Tibial nerve (tissue), 4 donors: ENCODE data around the gene SCGB1C2. TPM values are rescaled to one million over a fixed set of nuclear protein-coding genes. Genes with fewer than 3 reads are reported as not detected.

Source experiments
- DNase-seq, 2 donors: peaks; one replicate each; pipeline ENCODE4 v3.0.0-alpha.2; 2019; ENCODE audit warnings: low spot score in 2 of 2
- H3K27ac ChIP-seq, 4 donors: fragments of 200-600 bp; sonication (generic) in 3 of 4; one replicate each; pipeline ENCODE4 v1.5.1; 2017 to 2019; ENCODE audit warnings: mild to moderate bottlenecking in 1 of 4
- H3K27me3 ChIP-seq, 2 donors: fragments of 200-600 bp; sonication (generic) in 1 of 2; one replicate each; pipeline versions ENCODE4 v1.5.1 to v1.6.0; 2017 to 2019
- H3K36me3 ChIP-seq, 3 donors: fragments of 200-600 bp; sonication (generic); one replicate each; pipeline ENCODE4 v1.5.1; 2018 to 2019
- H3K4me1 ChIP-seq, 4 donors: fragments of 200-600 bp; sonication (generic) in 3 of 4; one replicate each; pipeline ENCODE4 v1.5.1; 2017 to 2019
- H3K4me3 ChIP-seq, 4 donors: fragments of 200-600 bp; sonication (generic) in 3 of 4; one replicate each; pipeline ENCODE4 v1.5.1; 2017 to 2019; ENCODE audit warnings: mild to moderate bottlenecking in 1 of 4, moderate library complexity in 1 of 4
- H3K9me3 ChIP-seq, 4 donors: fragments of 200-600 bp; sonication (generic) in 3 of 4; one replicate each; pipeline ENCODE4 v1.5.1; 2017 to 2019
- CTCF ChIP-seq, 5 experiments: fragments of 200-600 bp in 3 of 5; fragments of 450-650 bp in 2 of 5; sonication (generic) in 3 of 5; IDR thresholded peaks; one replicate each; pipeline ENCODE4 v1.5.1; 2016 to 2019; ENCODE audit warnings: antibody characterized with exemption in 5 of 5, mild to moderate bottlenecking in 3 of 5, moderate library complexity in 2 of 5
- EP300 ChIP-seq, 2 donors: sonication (generic); formaldehyde crosslinking; IDR thresholded peaks; one replicate each; pipeline ENCODE4 v1.6.1; 2017; ENCODE audit warnings: antibody characterized with exemption in 2 of 2, mild to moderate bottlenecking in 1 of 2
- POLR2A ChIP-seq, 2 donors: fragments of 450-650 bp; IDR thresholded peaks; one replicate each; pipeline ENCODE4 v1.6.1; 2017; ENCODE audit warnings: antibody characterized with exemption in 2 of 2, mild to moderate bottlenecking in 2 of 2, moderate library complexity in 2 of 2
- WGBS, 2 donors: methylation state at CpG; one replicate each; pipeline ENCODE4 v1.1.5; 2018; 5-methylcytosine and 5-hydroxymethylcytosine counted together
- total RNA-seq, 4 donors: library from RNA; depleted of rRNA; stranded (reverse); fragments of >200 nt; gene quantifications; one replicate each; pipeline ENCODE4 v1.1.0, GENCODE V29; 2016

Gene SCGB1C2
- total RNA-seq, 4 donors from 2014 or later: not detected

DNA sequence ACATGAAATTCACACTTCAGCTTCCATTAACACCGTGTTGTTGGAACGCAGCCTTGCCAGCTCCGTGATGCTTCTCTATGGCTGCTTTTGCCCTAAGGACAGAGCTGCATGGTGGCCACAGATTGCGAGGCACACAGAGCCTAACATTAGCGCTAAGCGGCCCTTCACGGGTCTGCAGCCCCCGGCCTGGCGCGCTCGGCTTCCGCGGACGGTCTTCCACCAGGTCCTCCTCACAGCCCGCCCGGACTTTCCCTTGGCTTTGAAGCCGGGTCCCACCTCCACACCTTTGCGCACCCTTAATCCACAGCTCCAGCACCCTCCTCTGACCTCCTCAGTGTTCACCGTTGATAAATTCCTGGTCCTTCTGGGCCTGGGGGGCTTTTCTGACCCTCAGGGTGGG, 19.6 kb downstream of the SCGB1C2 start:
- TF ChIP-seq CTCF (IDR thresholded peaks at IDR 0.05) (no peak), POLR2A (IDR thresholded peaks at IDR 0.05) (no peak), EP300 (IDR thresholded peaks at IDR 0.05) (no peak)
- WGBS, 2 donors: 85 to 92% methylated on average over 19 of the region's 19 CpGs
- Histone ChIP-seq H3K4me1 (no peaks in the 10 kb centered on the region), H3K27ac (no peak overlapping the region), H3K36me3 (no peaks in the 10 kb centered on the region), H3K9me3 (no peaks in the 10 kb centered on the region), H3K27me3 (no peaks in the 10 kb centered on the region), H3K4me3 (no peak overlapping the region)
- no peak for DNase-seq

DNA sequence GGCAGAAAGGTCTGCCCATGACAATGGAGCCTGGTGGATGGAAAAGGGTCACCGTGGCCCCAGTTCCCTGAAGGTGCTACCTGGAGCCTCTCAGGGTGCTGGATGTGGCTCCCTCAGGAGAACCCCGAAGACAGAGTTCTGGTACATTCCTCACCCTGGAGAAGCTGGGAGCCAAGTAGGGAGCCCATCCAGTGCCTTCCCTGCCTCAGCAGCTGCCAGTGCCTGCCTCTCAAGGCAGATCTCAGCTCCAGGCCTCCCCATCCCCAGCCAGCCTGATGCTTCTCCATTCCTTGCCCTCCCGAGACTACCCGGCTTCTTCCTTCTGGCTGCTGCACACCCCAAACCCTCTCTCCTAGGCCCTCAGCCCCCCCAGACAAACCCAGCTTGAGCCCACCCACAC, 20.5 kb downstream of the SCGB1C2 start:
- no peaks in the 10 kb centered on the region for H3K9me3 ChIP-seq
- 87 to 90% methylated on average over 4 of the region's 4 CpGs for WGBS, 2 donors
- H3K27me3 ChIP-seq: no peaks in the 10 kb centered on the region
- DNase-seq: no peak
- no peak overlapping the region for H3K4me3 ChIP-seq
- TF ChIP-seq CTCF (IDR thresholded peaks at IDR 0.05) (no peak), EP300 (IDR thresholded peaks at IDR 0.05) (no peak), POLR2A (IDR thresholded peaks at IDR 0.05) (no peak)
- H3K36me3 ChIP-seq: no peaks in the 10 kb centered on the region
- no peaks in the 10 kb centered on the region for H3K4me1 ChIP-seq
- H3K27ac ChIP-seq: no peak overlapping the region

DNA sequence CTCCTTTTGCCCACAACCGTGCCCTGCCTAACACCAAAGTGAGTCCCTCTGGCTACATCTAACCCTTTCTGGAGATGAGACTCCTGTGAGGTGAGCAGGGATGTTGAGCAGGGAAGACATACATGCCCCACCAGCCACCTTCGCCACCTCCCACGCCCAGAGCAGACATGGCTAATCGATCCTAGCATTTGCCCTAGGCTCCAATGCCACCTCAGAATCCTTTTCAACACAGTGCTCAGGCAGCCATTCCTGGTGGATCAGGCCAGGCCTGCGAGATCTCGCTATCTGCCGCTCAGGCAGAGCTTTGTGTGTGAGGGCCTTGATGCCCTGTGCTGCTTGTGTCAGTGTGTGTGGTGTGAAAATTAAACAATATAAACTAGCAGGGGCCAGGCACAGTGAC, 21.0 kb downstream of the SCGB1C2 start:
- no peak overlapping the region for H3K27ac ChIP-seq
- 94 to 95% methylated on average over 7 of the region's 7 CpGs for WGBS, 2 donors
- H3K27me3 ChIP-seq: no peaks in the 10 kb centered on the region
- no peak for TF ChIP-seq CTCF (IDR thresholded peaks at IDR 0.05)
- TF ChIP-seq POLR2A (IDR thresholded peaks at IDR 0.05): no peak
- no peaks in the 10 kb centered on the region for H3K4me1 ChIP-seq
- DNase-seq: no peak
- no peak overlapping the region for H3K4me3 ChIP-seq
- no peaks in the 10 kb centered on the region for H3K9me3 ChIP-seq
- no peaks in the 10 kb centered on the region for H3K36me3 ChIP-seq

DNA sequence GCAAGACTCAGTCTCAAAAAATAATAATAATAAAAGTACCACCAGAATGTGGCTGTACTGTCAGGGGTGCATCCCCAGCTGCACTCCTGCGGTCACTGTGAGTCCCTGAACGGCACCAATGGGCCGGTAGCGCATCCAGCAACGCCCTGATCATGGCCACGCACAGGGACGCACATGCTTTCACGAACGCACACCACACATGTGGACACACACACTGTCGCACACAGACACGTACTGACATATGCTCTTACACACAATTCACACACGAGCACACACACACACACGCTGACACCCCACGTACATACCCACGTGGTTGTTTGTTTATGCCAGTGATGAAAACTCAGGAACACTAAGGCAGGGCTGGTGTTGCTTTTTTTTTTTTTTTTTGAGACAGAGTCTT, 22.2 kb downstream of the SCGB1C2 start:
- Histone ChIP-seq H3K36me3 (no peaks in the 10 kb centered on the region), H3K4me1 (no peaks in the 10 kb centered on the region), H3K27ac (no peak overlapping the region), H3K27me3 (no peaks in the 10 kb centered on the region), H3K4me3 (no peak overlapping the region), H3K9me3 (no peaks in the 10 kb centered on the region)
- 92 to 93% methylated on average over 15 of the region's 15 CpGs for WGBS, 2 donors
- no peak for DNase-seq
- TF ChIP-seq CTCF (IDR thresholded peaks at IDR 0.05): no peak
- TF ChIP-seq POLR2A (IDR thresholded peaks at IDR 0.05): no peak
- no peak for TF ChIP-seq EP300 (IDR thresholded peaks at IDR 0.05)

DNA sequence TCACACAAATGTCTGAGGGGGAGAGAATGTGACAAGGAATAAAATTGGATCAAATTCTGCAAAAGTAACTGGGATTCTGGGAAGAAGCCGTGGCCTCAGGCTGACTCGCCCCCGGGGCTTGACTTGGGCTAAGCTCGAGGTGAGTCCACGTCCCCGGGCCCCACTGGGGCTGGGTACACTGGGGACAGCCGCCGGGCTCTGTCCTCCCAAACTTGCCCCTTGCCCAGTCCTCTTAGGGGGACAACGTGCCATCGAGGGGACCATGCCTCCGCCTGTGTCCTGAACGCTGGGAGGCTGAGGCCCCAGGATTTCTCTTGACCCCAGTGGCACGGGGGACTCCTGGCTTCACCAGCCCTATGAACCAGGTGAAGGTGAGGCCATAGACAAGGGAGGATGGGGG, 23.0 kb downstream of the SCGB1C2 start:
- no peak for TF ChIP-seq EP300 (IDR thresholded peaks at IDR 0.05)
- TF ChIP-seq POLR2A (IDR thresholded peaks at IDR 0.05): no peak
- TF ChIP-seq CTCF (IDR thresholded peaks at IDR 0.05): no peak
- H3K4me3 ChIP-seq: no peak overlapping the region
- no peaks in the 10 kb centered on the region for H3K9me3 ChIP-seq
- H3K4me1 ChIP-seq: no peaks in the 10 kb centered on the region
- 74 to 86% methylated on average over 13 of the region's 13 CpGs for WGBS, 2 donors
- no peak for DNase-seq
- H3K36me3 ChIP-seq: no peaks in the 10 kb centered on the region
- no peak overlapping the region for H3K27ac ChIP-seq
- H3K27me3 ChIP-seq: no peaks in the 10 kb centered on the region
